ENCODE results near the gene PSMG3. TPM values are rescaled to one million over a fixed set of nuclear protein-coding genes. Genes with fewer than 3 reads are reported as not detected.

PSMG3 gene
- total and polyA plus RNA-seq, 2 of the 8 experiments (the other 6 are each of a cell fraction or from before 2014, with no cell fraction given): 30.2 to 62.0 TPM

GRCh38 chr7:1603346-1604225 is 33.8 kb upstream of the PSMG3 start:
- Histone ChIP-seq H3K23ac (ENCODE audit: insufficient read length) (no peak overlapping the region), H3K14ac (ENCODE audit: insufficient read length) (no peak overlapping the region), H2BK20ac (ENCODE audit: low read length) (no peak overlapping the region), H3K23me2 (ENCODE audit: low read depth, low read length) (no peaks in the 10 kb centered on the region; the same call in 1 of the 2 replicates), H2AFZ (ENCODE audit: low read length) (no peak overlapping the region), H3K79me1 (ENCODE audit: low read depth, low read length) (no peaks in the 10 kb centered on the region), H2BK5ac (ENCODE audit: low read depth, low read length) (no peak overlapping the region), H3K4me2 (ENCODE audit: insufficient read depth in 1 of 2, low read depth in 2 of 2, low read length in 2 of 2) (no peak overlapping the region), H2BK12ac (ENCODE audit: low read depth, low read length) (no peak overlapping the region), H3K27me3 (replicated peaks in 1 of 4; ENCODE audit: control insufficient read depth in 3 of 4, extremely low read depth in 1 of 4, insufficient read depth in 3 of 4, low read length in 3 of 4) (no peaks in the 10 kb centered on the region), H3K56ac (replicated peaks; ENCODE audit: insufficient read length, low read depth, low read length) (no peak overlapping the region), H3K4me1 (replicated peaks in 1 of 4; ENCODE audit: control insufficient read depth in 3 of 4, insufficient read depth in 4 of 4, low read length in 3 of 4) (peaks cover 0 to 6% (median 0%) of the 10 kb centered on the region in 4 experiments; a peak in 3 of 7 replicates), H3K27ac (ENCODE audit: low read depth, low read length) (no peak overlapping the region), H4K20me1 (replicated peaks in 1 of 2; ENCODE audit: control insufficient read depth in 1 of 2, insufficient read depth in 2 of 2, low read length in 2 of 2) (peaks cover 0 to 1% of the 10 kb centered on the region in 2 experiments), H3K4me3 (ENCODE audit: extremely low read depth in 1 of 4, insufficient read depth in 2 of 4, low read depth in 3 of 4, low read length in 4 of 4) (no peak overlapping the region), H2BK15ac (ENCODE audit: low read length) (no peak overlapping the region), H2AK5ac (ENCODE audit: low read depth, low read length) (no peak overlapping the region), H4K91ac (replicated peaks; ENCODE audit: insufficient read length, low read length) (no peak overlapping the region), H3K9ac (replicated peaks in 1 of 4; ENCODE audit: extremely low read depth in 1 of 4, low read depth in 3 of 4, low read length in 3 of 4) (no peak overlapping the region), H3K79me2 (ENCODE audit: control insufficient read depth in 1 of 2, insufficient read depth in 2 of 2, low read length in 2 of 2) (no peaks in the 10 kb centered on the region), H4K8ac (ENCODE audit: extremely low read depth, insufficient read depth, low read length) (peak overlapping the region; percentile 38; the same call in 1 of the 2 replicates), H3K18ac (ENCODE audit: extremely low read depth, low read length) (no peak overlapping the region), H3K9me3 (ENCODE audit: insufficient read depth in 2 of 2, low read depth in 1 of 2, low read length in 1 of 2) (no peaks in the 10 kb centered on the region), H3K4ac (replicated peaks; ENCODE audit: insufficient read length, low read depth, low read length) (no peak overlapping the region), H2BK120ac (replicated peaks; ENCODE audit: low read depth, low read length) (no peak overlapping the region), H4K5ac (ENCODE audit: insufficient read length, low read depth, low read length) (no peak overlapping the region), H3K36me3 (ENCODE audit: control insufficient read depth in 2 of 4, insufficient read depth in 4 of 4, low read length in 3 of 4) (no peaks in the 10 kb centered on the region)
- DNase-seq (ENCODE audit: low read depth in 1 of 2, low spot score in 2 of 2): no peak
- no peak for FAIRE-seq
- ChIA-PET CTCF (ENCODE audit: partially characterized antibody) (interaction anchor here (0.6 to 2.3 kb wide), 4 partner anchors 13 to 119 kb away, joined by 3 to 5 read pairs (median 4); no protein-coding TSS in a partner anchor), POLR2A (ENCODE audit: partially characterized antibody) (interaction anchor here (0.6 to 1.0 kb wide), 2 partner anchors 27 to 865 kb away, joined by 3 read pairs; no protein-coding TSS in a partner anchor)
- TF ChIP-seq EP300 (IDR thresholded peaks at IDR 0.05; ENCODE audit: borderline replicate concordance in 1 of 2, low read depth in 2 of 2, low read length in 2 of 2) (no peak), TCF12 (IDR thresholded peaks at IDR 0.05; ENCODE audit: low read depth, low read length) (no peak), SP4 (IDR thresholded peaks at IDR 0.05; ENCODE audit: low read length) (no peak)
- 94% methylated on average over 40 of the region's 41 CpGs; no CpG with 5 or more reads in 1 of the 2 experiments for WGBS, 2 experiments (ENCODE audit: extremely low coverage in 1 of 2, insufficient coverage in 1 of 2, insufficient read length in 1 of 2, insufficient replicate concordance in 2 of 2, low coverage in 1 of 2, low lambda C conversion rate in 2 of 2, missing lambda C conversion rate in 1 of 2)
